ENCODE measurements around the gene NUFIP2.
"Not testable (repeated sequence)": the region's sequence is repeated elsewhere in the genome, so short reads cannot be mapped to it uniquely, and the experiment has no call there.

The NUFIP2 gene

GRCh38 chr17:29279397-29280070, 14.4 kb downstream of the NUFIP2 start:
- DNase-seq (ENCODE audit: low read depth): no peak

GRCh38 chr17:29278692-29279091, 15.3 kb downstream of the NUFIP2 start:
- no peak for DNase-seq (ENCODE audit: low read depth)

- DNase-seq (ENCODE audit: low read depth): no peak
These were observed 20.0 kb downstream of the NUFIP2 start for GRCh38 chr17:29273924-29274323.

GRCh38 chr17:29271980-29272379, 22.0 kb downstream of the NUFIP2 start:
- not testable (repeated sequence) for DNase-seq (ENCODE audit: low read depth)

GRCh38 chr17:29263916-29264315, 30.0 kb downstream of the NUFIP2 start:
- DNase-seq (ENCODE audit: low read depth): no peak

GRCh38 chr17:29257756-29258155, 36.2 kb downstream of the NUFIP2 start:
- no peak for DNase-seq (ENCODE audit: low read depth)

GRCh38 chr17:29256735-29257466, 37.0 kb downstream of the NUFIP2 start:
- no peak for DNase-seq (ENCODE audit: low read depth)

- DNase-seq (ENCODE audit: low read depth): no peak
These were observed 37.9 kb downstream of the NUFIP2 start for GRCh38 chr17:29255926-29256522.

GRCh38 chr17:29253037-29253436, 40.9 kb downstream of the NUFIP2 start:
- no peak for DNase-seq (ENCODE audit: low read depth)

GRCh38 chr17:29252101-29252791, 41.7 kb downstream of the NUFIP2 start:
- DNase-seq (ENCODE audit: low read depth): no peak

GRCh38 chr17:29251184-29251583, 42.8 kb downstream of the NUFIP2 start:
- DNase-seq (ENCODE audit: low read depth): no peak

GRCh38 chr17:29250666-29251065, 43.3 kb downstream of the NUFIP2 start:
- DNase-seq (ENCODE audit: low read depth): no peak

- DNase-seq (ENCODE audit: low read depth): no peak
These were observed 45.1 kb downstream of the NUFIP2 start for GRCh38 chr17:29248845-29249244.

GRCh38 chr17:29247219-29247618, 46.7 kb downstream of the NUFIP2 start:
- DNase-seq (ENCODE audit: low read depth): no peak

GRCh38 chr17:29246628-29247027, 47.3 kb downstream of the NUFIP2 start, which contains the start of gene CRYBA1:
TSS of gene CRYBA1 (plus strand) at chr17:29246859. CDS start at chr17:29246864, 5 bp downstream.
- DNase-seq (ENCODE audit: low read depth): no peak

- no peak for DNase-seq (ENCODE audit: low read depth)
These were observed 48.5 kb downstream of the NUFIP2 start for GRCh38 chr17:29245401-29245800.

- no peak for DNase-seq (ENCODE audit: low read depth)
These were observed 50.2 kb downstream of the NUFIP2 start for GRCh38 chr17:29243792-29244191.

- no peak for DNase-seq (ENCODE audit: low read depth)
These were observed 51.2 kb downstream of the NUFIP2 start for GRCh38 chr17:29242790-29243189.

GRCh38 chr17:29242051-29242450, 51.9 kb downstream of the NUFIP2 start:
- no peak for DNase-seq (ENCODE audit: low read depth)

GRCh38 chr17:29240968-29241963, 52.7 kb downstream of the NUFIP2 start:
- no peak for DNase-seq (ENCODE audit: low read depth)

GRCh38 chr17:29240477-29240876, 53.5 kb downstream of the NUFIP2 start:
- no peak for DNase-seq (ENCODE audit: low read depth)
